ENCODE data around the gene RHD.
"Not testable (repeated sequence)": the region's sequence is repeated elsewhere in the genome, so short reads cannot be mapped to it uniquely, and the experiment has no call there.

RHD gene

DNA sequence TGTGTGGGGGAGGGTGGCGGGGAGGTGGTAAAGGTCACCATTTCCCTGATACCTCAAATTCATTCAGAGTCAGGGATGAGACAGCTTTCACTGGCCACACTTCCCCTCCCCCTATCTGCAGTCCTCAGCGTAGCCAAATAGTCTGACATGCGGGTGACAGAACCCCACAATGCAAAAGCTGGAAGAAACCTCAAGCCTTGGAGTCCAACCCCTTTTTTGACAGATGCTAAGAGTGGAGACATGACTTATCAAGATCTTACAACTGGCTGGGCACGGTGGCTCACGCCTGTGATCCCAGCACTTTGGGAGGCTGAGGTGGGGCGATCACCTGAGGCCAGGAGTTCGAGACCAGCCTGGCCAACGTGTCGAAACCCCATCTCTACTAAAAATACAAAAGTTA, 49.8 kb downstream of the RHD start:
- not testable (repeated sequence) for H3K27me3 ChIP-seq (ENCODE audit: control insufficient read depth in 1 of 2, insufficient read depth in 2 of 2, low read length in 2 of 2)

DNA sequence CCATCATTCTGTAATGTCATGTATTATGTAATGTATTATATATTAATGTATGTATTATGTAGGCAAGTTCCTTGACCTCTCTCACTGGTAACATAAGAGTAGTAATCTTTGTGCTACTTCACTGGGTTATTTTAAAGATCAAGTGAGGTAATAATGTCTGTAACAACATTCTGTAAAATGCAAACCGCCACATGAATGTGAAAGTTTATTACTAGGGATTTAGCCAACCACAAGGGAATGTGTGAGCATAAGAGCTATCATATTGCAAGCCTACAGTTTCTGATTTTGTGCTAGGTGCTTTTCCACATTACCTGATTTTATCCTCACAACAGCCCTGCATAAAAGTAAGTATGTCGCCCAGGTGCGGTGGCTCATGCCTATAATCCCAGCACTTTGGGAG, 52.1 kb downstream of the RHD start:
- H3K27ac ChIP-seq (ENCODE audit: low read depth, low read length); H3K9ac ChIP-seq (ENCODE audit: low read length); H3K4me1 ChIP-seq (ENCODE audit: insufficient read depth, low read length); H3K4me3 ChIP-seq (ENCODE audit: low read depth in 1 of 2, low read length in 2 of 2); H3K9me3 ChIP-seq (ENCODE audit: low read length); H3K27me3 ChIP-seq (ENCODE audit: control insufficient read depth in 1 of 2, insufficient read depth in 2 of 2, low read length in 2 of 2); H3K36me3 ChIP-seq (ENCODE audit: insufficient read depth, low read length): not testable (repeated sequence)

More for the DNA sequence above, 49.8 kb downstream of the RHD start:
- H3K9me3 ChIP-seq (ENCODE audit: low read length); H3K4me3 ChIP-seq (ENCODE audit: low read depth in 1 of 2, low read length in 2 of 2); H3K9ac ChIP-seq (ENCODE audit: low read length); H3K27ac ChIP-seq (ENCODE audit: low read depth, low read length); H3K36me3 ChIP-seq (ENCODE audit: insufficient read depth, low read length); H3K4me1 ChIP-seq (ENCODE audit: insufficient read depth, low read length): not testable (repeated sequence)

DNA sequence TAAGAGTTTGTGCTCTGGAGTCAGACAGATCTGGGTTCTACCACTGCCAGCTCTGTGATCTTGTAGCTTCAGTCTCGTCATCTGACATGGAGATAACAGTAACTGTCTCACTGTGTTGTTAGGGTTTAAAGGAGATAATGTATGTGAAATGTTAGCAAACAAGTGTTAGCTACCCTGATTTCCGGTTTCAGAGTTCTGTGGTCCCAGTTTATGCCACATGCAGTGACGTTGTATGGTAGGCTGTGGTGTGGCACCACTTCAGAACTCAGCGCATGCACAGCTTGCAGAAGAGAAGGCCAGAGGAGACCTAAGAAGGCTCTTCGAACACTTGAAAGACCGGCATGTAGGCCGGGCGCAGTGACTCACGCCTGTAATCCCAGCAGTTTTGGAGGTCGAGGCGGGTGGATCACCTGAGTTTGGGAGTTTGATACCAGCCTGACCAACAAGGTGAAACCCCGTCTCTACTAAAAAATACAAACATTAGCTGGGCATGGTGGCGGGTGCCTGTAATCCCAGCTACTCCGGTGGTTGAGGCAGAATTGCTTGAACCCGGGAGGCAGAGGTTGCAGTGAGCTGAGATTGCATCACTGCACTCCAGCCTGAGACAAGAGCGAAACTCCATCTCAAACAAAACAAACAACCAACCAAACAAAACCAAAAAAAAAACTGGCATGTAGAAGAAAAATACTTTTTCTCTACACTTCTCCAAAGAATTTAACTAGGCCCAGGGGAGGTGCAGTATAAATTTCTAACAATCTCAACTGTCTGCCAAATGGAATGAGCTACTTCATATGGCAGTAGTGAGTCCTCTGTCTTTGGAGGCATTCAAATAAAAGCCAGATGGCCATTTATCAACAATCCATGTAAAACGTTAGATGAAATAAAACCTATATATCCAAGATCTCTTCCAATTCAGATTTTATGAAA, 55.8 kb downstream of the RHD start:
- not testable (repeated sequence) for H3K4me1 ChIP-seq (ENCODE audit: insufficient read depth, low read length); H3K4me3 ChIP-seq (ENCODE audit: low read depth in 1 of 2, low read length in 2 of 2); H3K9ac ChIP-seq (ENCODE audit: low read length); H3K27me3 ChIP-seq (ENCODE audit: control insufficient read depth in 1 of 2, insufficient read depth in 2 of 2, low read length in 2 of 2); H3K27ac ChIP-seq (ENCODE audit: low read depth, low read length); H3K9me3 ChIP-seq (ENCODE audit: low read length); H3K36me3 ChIP-seq (ENCODE audit: insufficient read depth, low read length)

DNA sequence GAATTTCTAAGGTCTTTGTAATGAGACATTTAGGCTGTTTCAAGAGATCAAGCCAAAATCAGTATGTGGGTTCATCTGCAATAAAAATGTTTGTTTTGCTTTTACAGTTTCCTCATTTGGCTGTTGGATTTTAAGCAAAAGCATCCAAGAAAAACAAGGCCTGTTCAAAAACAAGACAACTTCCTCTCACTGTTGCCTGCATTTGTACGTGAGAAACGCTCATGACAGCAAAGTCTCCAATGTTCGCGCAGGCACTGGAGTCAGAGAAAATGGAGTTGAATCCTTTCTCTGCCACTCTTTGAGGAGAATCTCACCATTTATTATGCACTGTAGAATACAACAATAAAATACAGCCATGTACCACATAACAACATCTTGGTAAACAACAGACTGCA, 56.5 kb downstream of the RHD start:
- H3K9me3 ChIP-seq (ENCODE audit: low read length); H3K36me3 ChIP-seq (ENCODE audit: insufficient read depth, low read length); H3K4me3 ChIP-seq (ENCODE audit: low read depth in 1 of 2, low read length in 2 of 2); H3K9ac ChIP-seq (ENCODE audit: low read length); H3K27ac ChIP-seq (ENCODE audit: low read depth, low read length); H3K27me3 ChIP-seq (ENCODE audit: control insufficient read depth in 1 of 2, insufficient read depth in 2 of 2, low read length in 2 of 2); H3K4me1 ChIP-seq (ENCODE audit: insufficient read depth, low read length): not testable (repeated sequence)

DNA sequence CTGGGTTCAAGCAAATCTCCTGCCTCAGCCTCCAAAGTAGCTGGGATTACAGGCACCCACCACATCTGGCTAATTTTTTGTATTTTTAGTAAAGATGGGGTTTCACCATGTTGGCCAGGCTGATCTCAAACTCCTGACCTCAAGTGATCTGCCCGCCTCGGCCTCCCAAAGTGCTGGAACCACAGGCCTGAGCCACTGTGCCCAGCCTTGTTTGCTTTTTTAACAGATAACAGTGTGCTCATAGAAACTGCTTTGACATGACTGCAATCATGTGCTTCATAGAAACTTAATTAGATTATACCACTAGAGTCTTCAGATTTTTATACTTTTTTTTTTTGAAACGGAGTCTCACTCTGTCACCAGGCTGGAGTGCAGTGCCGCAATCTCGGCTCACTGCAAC, 57.0 kb downstream of the RHD start:
- H3K4me3 ChIP-seq (ENCODE audit: low read depth in 1 of 2, low read length in 2 of 2); H3K36me3 ChIP-seq (ENCODE audit: insufficient read depth, low read length); H3K27me3 ChIP-seq (ENCODE audit: control insufficient read depth in 1 of 2, insufficient read depth in 2 of 2, low read length in 2 of 2); H3K27ac ChIP-seq (ENCODE audit: low read depth, low read length); H3K9me3 ChIP-seq (ENCODE audit: low read length); H3K4me1 ChIP-seq (ENCODE audit: insufficient read depth, low read length); H3K9ac ChIP-seq (ENCODE audit: low read length): not testable (repeated sequence)

DNA sequence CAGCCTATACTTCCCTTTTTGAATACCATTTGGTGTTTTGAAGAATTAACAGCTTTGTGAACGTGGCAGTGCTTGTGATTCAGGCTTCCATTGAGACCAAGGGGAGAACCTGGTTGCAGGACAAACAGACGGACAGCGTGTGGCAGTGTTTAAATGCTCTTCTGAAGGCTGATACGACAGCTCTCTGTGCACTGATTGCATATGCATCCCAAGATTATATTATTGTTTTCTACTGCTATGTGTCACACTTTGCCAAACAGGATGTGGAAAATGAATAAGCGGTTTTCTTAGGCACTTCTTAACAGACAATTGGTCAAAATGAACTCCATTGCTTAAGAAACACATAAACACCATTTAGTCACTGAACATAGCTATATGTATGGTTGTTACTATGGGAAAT, 57.6 kb downstream of the RHD start:
- not testable (repeated sequence) for H3K4me3 ChIP-seq (ENCODE audit: low read depth in 1 of 2, low read length in 2 of 2); H3K36me3 ChIP-seq (ENCODE audit: insufficient read depth, low read length); H3K4me1 ChIP-seq (ENCODE audit: insufficient read depth, low read length); H3K27ac ChIP-seq (ENCODE audit: low read depth, low read length); H3K9me3 ChIP-seq (ENCODE audit: low read length); H3K9ac ChIP-seq (ENCODE audit: low read length); H3K27me3 ChIP-seq (ENCODE audit: control insufficient read depth in 1 of 2, insufficient read depth in 2 of 2, low read length in 2 of 2)

DNA sequence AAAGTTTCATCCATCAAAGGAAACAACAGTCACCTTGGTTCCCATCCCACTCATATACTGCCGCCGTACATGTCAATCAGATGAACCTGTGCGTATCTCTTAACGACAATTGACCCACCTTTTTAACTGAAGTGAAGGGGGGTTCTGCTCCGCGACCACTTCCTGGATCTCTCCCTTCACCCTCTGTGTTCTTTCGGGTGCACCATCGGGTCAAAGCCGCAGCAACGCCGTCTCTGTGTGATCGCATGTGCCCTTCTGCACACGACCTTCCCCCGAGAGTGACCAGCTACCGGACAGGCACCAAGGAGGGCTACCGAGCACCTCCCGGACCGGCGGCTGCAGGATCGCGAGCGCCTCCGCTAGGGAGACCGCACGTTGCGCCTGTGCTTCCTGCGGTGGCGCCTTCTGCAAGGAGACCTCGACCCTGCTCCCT, 64.6 kb downstream of the RHD start:
- Histone ChIP-seq H3K9ac (ENCODE audit: low read length) (peak overlapping the region; percentile 39), H3K4me1 (ENCODE audit: insufficient read depth, low read length) (peaks cover 19% of the 10 kb centered on the region), H3K4me3 (ENCODE audit: low read depth in 1 of 2, low read length in 2 of 2) (peak overlapping the region; percentile 36 to 74), H3K27ac (ENCODE audit: low read depth, low read length) (peak overlapping the region; percentile 10)
- H3K36me3 ChIP-seq (ENCODE audit: insufficient read depth, low read length); H3K9me3 ChIP-seq (ENCODE audit: low read length); H3K27me3 ChIP-seq (ENCODE audit: control insufficient read depth in 1 of 2, insufficient read depth in 2 of 2, low read length in 2 of 2): not testable (repeated sequence)

DNA sequence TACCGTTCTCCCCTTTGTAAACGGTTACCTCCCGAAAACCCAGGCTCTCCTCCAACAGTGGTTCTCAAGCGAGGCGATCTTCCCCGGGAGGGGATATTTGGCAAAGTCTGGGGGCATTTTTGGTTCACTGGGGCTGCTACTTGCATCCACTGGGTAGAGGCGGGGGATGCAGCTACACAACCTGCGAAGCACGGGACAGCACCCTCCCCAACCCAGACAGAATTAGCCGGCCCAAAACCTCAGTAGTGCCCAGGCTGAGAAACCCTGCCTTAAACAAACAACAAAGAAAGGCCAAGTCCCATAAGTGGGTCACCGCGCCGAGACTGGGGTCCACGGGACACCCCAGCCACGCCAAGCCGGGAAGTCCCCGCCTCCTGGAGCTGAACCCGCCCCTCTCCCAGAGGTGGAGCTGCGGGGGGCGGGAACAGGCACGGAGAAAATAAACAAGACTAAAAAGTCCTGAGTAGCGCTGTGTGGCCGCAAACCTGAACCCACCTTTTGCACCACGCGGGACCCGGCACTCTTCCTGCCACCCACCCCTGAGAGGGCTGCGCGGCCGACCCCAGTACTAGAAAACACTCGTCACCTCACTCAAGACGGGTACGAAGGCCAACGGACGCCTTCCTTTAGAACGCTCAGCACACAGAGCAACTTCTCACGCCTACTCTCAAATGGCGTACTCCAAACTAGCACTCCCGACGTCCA, 65.3 kb downstream of the RHD start:
- H3K9me3 ChIP-seq (ENCODE audit: low read length); H3K9ac ChIP-seq (ENCODE audit: low read length); H3K36me3 ChIP-seq (ENCODE audit: insufficient read depth, low read length); H3K27me3 ChIP-seq (ENCODE audit: control insufficient read depth in 1 of 2, insufficient read depth in 2 of 2, low read length in 2 of 2): not testable (repeated sequence)
- Histone ChIP-seq H3K4me1 (ENCODE audit: insufficient read depth, low read length) (peaks cover 19% of the 10 kb centered on the region), H3K27ac (ENCODE audit: low read depth, low read length) (peak overlapping the region; percentile 34), H3K4me3 (ENCODE audit: low read depth in 1 of 2, low read length in 2 of 2) (peak overlapping the region in 1 of 2 donors; percentile 79)

DNA sequence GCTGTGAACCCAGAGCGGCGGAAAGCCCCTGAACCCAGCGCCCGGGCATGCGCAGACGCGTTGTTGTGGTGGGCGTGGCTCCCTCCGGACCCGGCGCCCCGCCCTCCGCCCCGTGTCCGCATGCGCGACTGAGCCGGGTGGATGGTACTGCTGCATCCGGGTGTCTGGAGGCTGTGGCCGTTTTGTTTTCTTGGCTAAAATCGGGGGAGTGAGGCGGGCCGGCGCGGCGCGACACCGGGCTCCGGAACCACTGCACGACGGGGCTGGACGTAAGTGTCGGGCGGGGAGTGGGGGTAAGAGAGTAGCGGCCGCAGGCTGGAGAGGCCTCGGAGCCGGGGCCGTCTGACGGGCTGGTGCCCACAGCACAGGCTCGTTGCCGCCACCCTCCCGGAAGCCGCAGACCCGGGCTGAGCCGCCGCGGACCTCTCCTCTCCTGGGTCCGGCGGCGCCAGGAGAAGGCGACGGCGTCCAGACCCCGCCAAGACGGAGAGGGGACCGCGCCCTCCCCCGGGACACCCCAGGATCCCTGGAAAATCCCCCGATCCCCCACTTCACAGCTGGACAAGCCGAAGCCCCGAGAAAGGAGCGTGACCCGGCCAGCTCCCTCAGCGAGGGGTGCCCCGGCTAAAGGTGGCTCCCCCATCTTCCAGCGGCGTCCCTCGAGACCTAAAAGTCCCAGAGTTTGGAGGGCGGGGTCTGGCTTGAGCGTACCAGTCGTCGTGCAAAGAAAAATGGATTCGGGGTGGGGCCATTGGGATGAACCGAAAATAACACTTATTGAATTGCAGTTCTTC, 66.1 kb downstream of the RHD start, which contains the start of gene TMEM50A:
TSS of gene TMEM50A (plus strand) at position 147 of the 794 bp plus-strand sequence. CDS start 2,153 bp downstream, outside the sequence.
- peak within 1 kb of the TSS; percentile 94 for H3K27ac ChIP-seq (ENCODE audit: low read depth, low read length)
- no peaks in the 10 kb centered on the region for H3K9me3 ChIP-seq (ENCODE audit: low read length)
- H3K9ac ChIP-seq (ENCODE audit: low read length): peak within 1 kb of the TSS; percentile 84
- no peaks in the 10 kb centered on the region for H3K27me3 ChIP-seq (ENCODE audit: control insufficient read depth in 1 of 2, insufficient read depth in 2 of 2, low read length in 2 of 2)
- no peaks in the 10 kb centered on the region for H3K36me3 ChIP-seq (ENCODE audit: insufficient read depth, low read length)
- peak within 1 kb of the TSS; percentile 79 to 90 for H3K4me3 ChIP-seq (ENCODE audit: low read depth in 1 of 2, low read length in 2 of 2)
- peaks cover 19% of the 10 kb centered on the region for H3K4me1 ChIP-seq (ENCODE audit: insufficient read depth, low read length)

DNA sequence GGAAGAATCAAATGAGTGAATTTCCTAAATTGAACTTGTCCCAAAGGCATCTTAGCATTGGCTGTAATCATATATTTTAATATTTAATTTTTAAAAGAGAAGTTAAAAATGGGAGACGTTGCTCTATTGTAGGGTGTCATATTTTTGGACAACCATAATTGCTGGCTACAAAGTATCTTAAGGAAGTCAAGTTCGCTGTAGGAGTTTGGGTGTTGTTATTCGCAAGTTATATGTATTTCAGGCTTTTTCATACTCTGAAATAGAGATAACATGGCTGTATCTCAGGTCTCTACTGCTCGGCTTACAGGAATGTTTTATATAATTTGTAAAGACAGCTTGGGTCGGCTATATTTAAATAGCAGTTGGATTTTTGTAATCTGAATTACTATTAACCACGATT, 66.7 kb downstream of the RHD start:
- Histone ChIP-seq H3K27ac (ENCODE audit: low read depth, low read length) (peak overlapping the region; percentile 94), H3K27me3 (ENCODE audit: control insufficient read depth in 1 of 2, insufficient read depth in 2 of 2, low read length in 2 of 2) (no peaks in the 10 kb centered on the region), H3K9ac (ENCODE audit: low read length) (peak overlapping the region; percentile 84), H3K9me3 (ENCODE audit: low read length) (no peaks in the 10 kb centered on the region), H3K4me1 (ENCODE audit: insufficient read depth, low read length) (peaks cover 19% of the 10 kb centered on the region), H3K36me3 (ENCODE audit: insufficient read depth, low read length) (peaks cover 5% of the 10 kb centered on the region), H3K4me3 (ENCODE audit: low read depth in 1 of 2, low read length in 2 of 2) (peak overlapping the region; percentile 79 to 90)

DNA sequence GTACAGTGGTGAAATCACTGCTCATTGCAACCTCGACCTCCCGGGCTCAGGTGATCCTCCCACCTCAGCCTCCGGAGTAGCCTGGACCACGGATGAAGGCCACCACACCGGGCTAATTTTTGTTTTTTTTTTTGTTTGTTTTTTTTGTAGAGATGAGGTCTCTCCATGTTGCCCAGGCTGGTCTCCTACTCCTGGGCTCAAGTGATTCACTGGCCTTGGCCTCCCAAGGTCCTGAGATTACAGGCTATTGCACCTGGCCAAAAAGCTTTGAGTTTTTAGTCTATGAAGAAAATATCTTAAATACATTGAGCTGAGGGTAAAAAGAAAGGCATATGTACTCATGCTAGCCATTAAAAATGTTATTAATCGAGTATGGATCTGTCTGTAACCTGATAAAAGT, 69.4 kb downstream of the RHD start:
- no peak overlapping the region for H3K9ac ChIP-seq (ENCODE audit: low read length)
- no peak overlapping the region for H3K27ac ChIP-seq (ENCODE audit: low read depth, low read length)
- H3K9me3 ChIP-seq (ENCODE audit: low read length): no peaks in the 10 kb centered on the region
- no peaks in the 10 kb centered on the region for H3K27me3 ChIP-seq (ENCODE audit: control insufficient read depth in 1 of 2, insufficient read depth in 2 of 2, low read length in 2 of 2)
- peaks cover 12% of the 10 kb centered on the region for H3K36me3 ChIP-seq (ENCODE audit: insufficient read depth, low read length)
- peaks cover 19% of the 10 kb centered on the region for H3K4me1 ChIP-seq (ENCODE audit: insufficient read depth, low read length)
- no peak overlapping the region for H3K4me3 ChIP-seq (ENCODE audit: low read depth in 1 of 2, low read length in 2 of 2)

Data from muscle layer of colon (tissue), 2 donors.